ENCODE data around the gene OTX1. TPM values are rescaled to one million over a fixed set of nuclear protein-coding genes. Genes with fewer than 3 reads are reported as not detected.

The OTX1 gene
- total and polyA plus RNA-seq, 9 of the 15 experiments (the other 6 are each of a cell fraction or from before 2014, with no cell fraction given), result 0.18 to 7.1 (median 0.58) TPM

DNA sequence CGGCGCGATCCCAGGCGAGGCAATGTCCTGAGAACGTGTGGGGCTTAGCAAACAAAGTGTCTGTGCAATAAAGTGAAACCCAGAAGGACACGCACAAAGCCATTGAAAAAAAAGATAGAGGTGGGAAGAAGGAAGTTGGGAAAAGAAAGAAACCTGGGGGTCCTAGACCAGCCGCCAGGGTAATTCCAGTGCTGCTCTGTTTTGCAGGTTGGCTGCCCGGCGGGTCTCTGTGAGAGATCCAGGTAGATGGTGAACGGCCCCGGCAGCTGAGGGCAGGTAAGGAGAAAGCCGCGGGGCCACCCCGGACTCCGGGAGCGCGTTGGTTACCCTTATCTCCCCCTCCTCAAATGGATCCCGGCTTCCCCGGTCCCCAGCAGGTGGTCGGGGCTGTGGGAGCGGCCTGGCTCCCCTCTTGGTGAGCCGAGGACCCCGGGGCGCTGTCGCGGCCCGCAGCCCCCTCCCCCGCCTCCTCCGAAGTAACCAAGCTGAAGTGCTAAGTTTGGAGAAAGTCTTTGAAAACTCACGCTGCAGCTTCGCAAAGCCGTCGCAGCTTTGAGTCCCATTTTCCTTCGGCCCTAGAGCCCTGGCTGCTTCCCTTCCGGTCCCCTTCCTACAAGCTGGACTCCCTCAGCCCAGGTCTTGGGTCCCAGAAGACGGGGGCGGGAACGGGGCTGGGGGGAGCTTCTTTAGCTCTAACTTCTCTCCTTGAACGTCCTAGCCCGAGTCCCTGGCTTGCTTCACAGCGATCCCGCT, 588 bp downstream of the OTX1 start:
- Histone ChIP-seq H3K27me3 (ENCODE audit: control insufficient read depth in 2 of 2, insufficient read depth in 2 of 2, low read length in 2 of 2) (no peaks in the 10 kb centered on the region), H3K4me2 (ENCODE audit: insufficient read depth, low read length) (peak overlapping the region; percentile 91), H3K36me3 (ENCODE audit: control insufficient read depth, insufficient read depth, low read length) (peaks cover 32% of the 10 kb centered on the region; the same call in 2 of the 3 replicates), H3K27ac (ENCODE audit: extremely low read depth, low read depth, low read length) (peak overlapping the region; percentile 81), H3K4me1 (replicated peaks in 1 of 2; ENCODE audit: control insufficient read depth in 2 of 2, insufficient read depth in 2 of 2, low read length in 2 of 2) (peaks cover 2 to 35% of the 10 kb centered on the region in 2 experiments; a peak in 3 of 5 replicates), H3K9me1 (ENCODE audit: control insufficient read depth, insufficient read depth, low read length) (no peaks in the 10 kb centered on the region), H3K4me3 (peak overlapping the region; percentile 88), H3K9ac (ENCODE audit: insufficient read depth in 1 of 2, low read depth in 2 of 2, low read length in 2 of 2) (peak overlapping the region; percentile 80 to 99), H3K9me3 (replicated peaks; ENCODE audit: control insufficient read depth, insufficient read depth, low read depth, low read length) (peaks cover 6% of the 10 kb centered on the region), H2AFZ (ENCODE audit: low read depth, low read length) (peak overlapping the region; percentile 97), H3K79me2 (ENCODE audit: control insufficient read depth, insufficient read depth, low read length) (peaks cover 12% of the 10 kb centered on the region; the same call in 2 of the 3 replicates), H4K20me1 (replicated peaks; ENCODE audit: control insufficient read depth, insufficient read depth, low read length) (no peaks in the 10 kb centered on the region)
- FAIRE-seq, result no peak
- in situ Hi-C loops (cut with MboI), result no loop called here
- intact Hi-C loops (cut with micrococcal nuclease), result no loop called here
- BruUV-seq (replicated peaks), result TSS peak; percentile 64
- 9% methylated on average over 26 of the region's 42 CpGs for WGBS (ENCODE audit: insufficient coverage, low coverage, missing lambda C conversion rate)
- POLR2A ChIA-PET, result interaction anchor here (0.5 to 1.0 kb wide), 3 partner anchors 10 to 330 kb away, joined by 3 to 5 read pairs (median 4); no protein-coding TSS in a partner anchor
- DNase-seq (ENCODE audit: extremely low read depth in 1 of 4, low spot score in 3 of 4), result peak; percentile 18 to 42 (median 40)
- peak; percentile 6; the same call in 2 of the 3 replicates for ATAC-seq
- CTCF ChIA-PET (ENCODE audit: low intra/inter-chr PET ratio), result no interaction called here
- no peak for TF ChIP-seq SREBF2 (CRISPR knock-in tag; IDR thresholded peaks at IDR 0.05)
- TF ChIP-seq SIRT6 (IDR thresholded peaks at IDR 0.05; ENCODE audit: low read depth, low read length), result no peak
- TF ChIP-seq, protein P1, sequence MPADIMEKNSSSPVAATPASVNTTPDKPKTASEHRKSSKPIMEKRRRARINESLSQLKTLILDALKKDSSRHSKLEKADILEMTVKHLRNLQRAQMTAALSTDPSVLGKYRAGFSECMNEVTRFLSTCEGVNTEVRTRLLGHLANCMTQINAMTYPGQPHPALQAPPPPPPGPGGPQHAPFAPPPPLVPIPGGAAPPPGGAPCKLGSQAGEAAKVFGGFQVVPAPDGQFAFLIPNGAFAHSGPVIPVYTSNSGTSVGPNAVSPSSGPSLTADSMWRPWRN (IDR thresholded peaks at IDR 0.05; ENCODE audit: low read depth), result no peak
- TF ChIP-seq, protein P2, sequence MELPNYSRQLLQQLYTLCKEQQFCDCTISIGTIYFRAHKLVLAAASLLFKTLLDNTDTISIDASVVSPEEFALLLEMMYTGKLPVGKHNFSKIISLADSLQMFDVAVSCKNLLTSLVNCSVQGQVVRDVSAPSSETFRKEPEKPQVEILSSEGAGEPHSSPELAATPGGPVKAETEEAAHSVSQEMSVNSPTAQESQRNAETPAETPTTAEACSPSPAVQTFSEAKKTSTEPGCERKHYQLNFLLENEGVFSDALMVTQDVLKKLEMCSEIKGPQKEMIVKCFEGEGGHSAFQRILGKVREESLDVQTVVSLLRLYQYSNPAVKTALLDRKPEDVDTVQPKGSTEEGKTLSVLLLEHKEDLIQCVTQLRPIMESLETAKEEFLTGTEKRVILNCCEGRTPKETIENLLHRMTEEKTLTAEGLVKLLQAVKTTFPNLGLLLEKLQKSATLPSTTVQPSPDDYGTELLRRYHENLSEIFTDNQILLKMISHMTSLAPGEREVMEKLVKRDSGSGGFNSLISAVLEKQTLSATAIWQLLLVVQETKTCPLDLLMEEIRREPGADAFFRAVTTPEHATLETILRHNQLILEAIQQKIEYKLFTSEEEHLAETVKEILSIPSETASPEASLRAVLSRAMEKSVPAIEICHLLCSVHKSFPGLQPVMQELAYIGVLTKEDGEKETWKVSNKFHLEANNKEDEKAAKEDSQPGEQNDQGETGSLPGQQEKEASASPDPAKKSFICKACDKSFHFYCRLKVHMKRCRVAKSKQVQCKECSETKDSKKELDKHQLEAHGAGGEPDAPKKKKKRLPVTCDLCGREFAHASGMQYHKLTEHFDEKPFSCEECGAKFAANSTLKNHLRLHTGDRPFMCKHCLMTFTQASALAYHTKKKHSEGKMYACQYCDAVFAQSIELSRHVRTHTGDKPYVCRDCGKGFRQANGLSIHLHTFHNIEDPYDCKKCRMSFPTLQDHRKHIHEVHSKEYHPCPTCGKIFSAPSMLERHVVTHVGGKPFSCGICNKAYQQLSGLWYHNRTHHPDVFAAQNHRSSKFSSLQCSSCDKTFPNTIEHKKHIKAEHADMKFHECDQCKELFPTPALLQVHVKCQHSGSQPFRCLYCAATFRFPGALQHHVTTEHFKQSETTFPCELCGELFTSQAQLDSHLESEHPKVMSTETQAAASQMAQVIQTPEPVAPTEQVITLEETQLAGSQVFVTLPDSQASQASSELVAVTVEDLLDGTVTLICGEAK (IDR thresholded peaks at IDR 0.05), result peak; percentile 54; the same call in 1 of the 2 replicates
- TF ChIP-seq, protein P2 (CRISPR knock-in tag; IDR thresholded peaks at IDR 0.05), result no peak
- TF ChIP-seq, protein P3, sequence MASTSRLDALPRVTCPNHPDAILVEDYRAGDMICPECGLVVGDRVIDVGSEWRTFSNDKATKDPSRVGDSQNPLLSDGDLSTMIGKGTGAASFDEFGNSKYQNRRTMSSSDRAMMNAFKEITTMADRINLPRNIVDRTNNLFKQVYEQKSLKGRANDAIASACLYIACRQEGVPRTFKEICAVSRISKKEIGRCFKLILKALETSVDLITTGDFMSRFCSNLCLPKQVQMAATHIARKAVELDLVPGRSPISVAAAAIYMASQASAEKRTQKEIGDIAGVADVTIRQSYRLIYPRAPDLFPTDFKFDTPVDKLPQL (IDR thresholded peaks at IDR 0.05; ENCODE audit: extremely low read depth, insufficient read length), result no peak
- TF ChIP-seq HNRNPL (IDR thresholded peaks at IDR 0.05; ENCODE audit: low read depth, low read length), result no peak
- no peak for TF ChIP-seq GTF2E2 (tag; IDR thresholded peaks at IDR 0.05)
- no peak for TF ChIP-seq HIVEP1 (CRISPR knock-in tag; IDR thresholded peaks at IDR 0.05)
